Measurements from ENCODE around the gene GRM4. TPM values are rescaled to one million over a fixed set of nuclear protein-coding genes. Genes with fewer than 3 reads are reported as not detected.

Gene GRM4
- total and polyA plus RNA-seq, 10 of the 15 experiments (the other 5 are each of a cell fraction or from before 2014, with no cell fraction given): 0.01 to 0.31 (median 0.05) TPM; not detected in 2

DNA sequence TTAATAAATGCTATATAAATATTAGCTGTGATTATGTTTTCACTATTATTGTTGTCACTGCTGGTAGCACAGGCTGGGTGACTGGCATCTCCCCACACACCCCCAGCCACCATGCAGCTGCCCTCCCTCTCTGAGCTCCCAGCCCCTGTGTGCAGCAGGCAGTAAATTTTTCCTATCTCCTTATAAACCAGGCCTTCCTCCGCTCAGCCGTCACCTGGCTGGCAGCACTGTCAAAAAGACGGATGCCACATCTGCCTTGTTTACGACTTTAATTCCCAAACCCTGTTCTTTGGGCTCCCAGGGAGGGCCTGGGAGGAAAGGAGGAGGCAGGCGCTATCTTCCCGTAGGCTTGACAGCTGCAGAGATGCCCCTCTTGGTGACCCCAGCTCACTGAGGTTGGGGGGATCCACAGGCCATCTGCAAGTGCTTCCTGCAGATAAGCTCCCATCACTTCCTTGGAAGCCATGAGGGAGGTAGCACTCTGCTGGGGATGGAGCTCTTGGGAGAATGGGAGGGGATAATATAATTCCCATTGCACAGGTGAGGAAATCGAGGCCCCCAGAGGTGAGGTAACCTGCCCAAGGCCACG lies 94.5 kb downstream of the GRM4 start:
- in situ Hi-C loops (cut with MboI) (loop anchor here (10.0 kb wide), 1 partner anchor 103 kb away; no protein-coding TSS in a partner anchor), intact Hi-C loops (cut with micrococcal nuclease; ENCODE audit: unreplicated experiment) (no loop called here)
- WGBS (ENCODE audit: insufficient coverage, insufficient replicate concordance, low lambda C conversion rate, missing lambda C conversion rate): 34% methylated on average over 8 of the region's 8 CpGs
- Histone ChIP-seq H3K4me3 (no peak overlapping the region), H3K9ac (ENCODE audit: control insufficient read depth, insufficient read depth, low read length) (no peak overlapping the region), H3K36me3 (ENCODE audit: control insufficient read depth in 2 of 2, insufficient read depth in 2 of 2, low read length in 1 of 2) (no peaks in the 10 kb centered on the region), H3K4me2 (ENCODE audit: control insufficient read depth, insufficient read depth) (no peak overlapping the region), H3K9me3 (replicated peaks; ENCODE audit: control insufficient read depth, insufficient read depth, low read length) (no peaks in the 10 kb centered on the region), H4K20me1 (ENCODE audit: control insufficient read depth, insufficient read depth) (no peaks in the 10 kb centered on the region), H3K79me2 (ENCODE audit: control insufficient read depth, insufficient read depth, low read length) (no peaks in the 10 kb centered on the region), H3K27me3 (replicated peaks in 1 of 2; ENCODE audit: control insufficient read depth in 2 of 2, insufficient read depth in 2 of 2, low read length in 1 of 2) (no peaks in the 10 kb centered on the region; a peak in 2 of 4 replicates), H3K27ac (ENCODE audit: control insufficient read depth, insufficient read depth) (no peak overlapping the region), H2AFZ (ENCODE audit: control insufficient read depth, low read depth, low read length) (no peak overlapping the region), H3K4me1 (ENCODE audit: control insufficient read depth, insufficient read depth, low read length) (no peaks in the 10 kb centered on the region)
- no TSS peak for BruUV-seq (replicated peaks)
- SMC1A ChIA-PET (ENCODE audit: uncharacterized antibody, unreplicated experiment): no interaction called here
- RAD21 ChIA-PET (ENCODE audit: unreplicated experiment): no interaction called here
- FAIRE-seq (no peak), ATAC-seq (no peak), DNase-seq (ENCODE audit: low read depth, low spot score) (no peak)
- CTCF ChIA-PET: interaction anchor here (1.9 kb wide), 1 partner anchor 104 kb away, joined by 6 read pairs; no protein-coding TSS in a partner anchor
- POLR2A ChIA-PET: interaction anchor here (0.7 kb wide), 1 partner anchor 103 kb away, joined by 3 read pairs; no protein-coding TSS in a partner anchor
- no peak for TF ChIP-seq ETV6 (conservative IDR thresholded peaks at IDR 0.05 in 1 of 2, IDR thresholded peaks at IDR 0.05 in 1 of 2; ENCODE audit: borderline replicate concordance in 1 of 2, low read depth in 1 of 2)
- TF ChIP-seq, protein P1, sequence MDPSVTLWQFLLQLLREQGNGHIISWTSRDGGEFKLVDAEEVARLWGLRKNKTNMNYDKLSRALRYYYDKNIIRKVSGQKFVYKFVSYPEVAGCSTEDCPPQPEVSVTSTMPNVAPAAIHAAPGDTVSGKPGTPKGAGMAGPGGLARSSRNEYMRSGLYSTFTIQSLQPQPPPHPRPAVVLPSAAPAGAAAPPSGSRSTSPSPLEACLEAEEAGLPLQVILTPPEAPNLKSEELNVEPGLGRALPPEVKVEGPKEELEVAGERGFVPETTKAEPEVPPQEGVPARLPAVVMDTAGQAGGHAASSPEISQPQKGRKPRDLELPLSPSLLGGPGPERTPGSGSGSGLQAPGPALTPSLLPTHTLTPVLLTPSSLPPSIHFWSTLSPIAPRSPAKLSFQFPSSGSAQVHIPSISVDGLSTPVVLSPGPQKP (IDR thresholded peaks at IDR 0.05; ENCODE audit: low read depth, low read length): no peak
- no peak for TF ChIP-seq ZNF217 (IDR thresholded peaks at IDR 0.05)
- no peak for TF ChIP-seq NFXL1 (IDR thresholded peaks at IDR 0.05; ENCODE audit: borderline replicate concordance)
- no peak for TF ChIP-seq KDM1A (IDR thresholded peaks at IDR 0.05; ENCODE audit: borderline replicate concordance)
- TF ChIP-seq, protein P2, sequence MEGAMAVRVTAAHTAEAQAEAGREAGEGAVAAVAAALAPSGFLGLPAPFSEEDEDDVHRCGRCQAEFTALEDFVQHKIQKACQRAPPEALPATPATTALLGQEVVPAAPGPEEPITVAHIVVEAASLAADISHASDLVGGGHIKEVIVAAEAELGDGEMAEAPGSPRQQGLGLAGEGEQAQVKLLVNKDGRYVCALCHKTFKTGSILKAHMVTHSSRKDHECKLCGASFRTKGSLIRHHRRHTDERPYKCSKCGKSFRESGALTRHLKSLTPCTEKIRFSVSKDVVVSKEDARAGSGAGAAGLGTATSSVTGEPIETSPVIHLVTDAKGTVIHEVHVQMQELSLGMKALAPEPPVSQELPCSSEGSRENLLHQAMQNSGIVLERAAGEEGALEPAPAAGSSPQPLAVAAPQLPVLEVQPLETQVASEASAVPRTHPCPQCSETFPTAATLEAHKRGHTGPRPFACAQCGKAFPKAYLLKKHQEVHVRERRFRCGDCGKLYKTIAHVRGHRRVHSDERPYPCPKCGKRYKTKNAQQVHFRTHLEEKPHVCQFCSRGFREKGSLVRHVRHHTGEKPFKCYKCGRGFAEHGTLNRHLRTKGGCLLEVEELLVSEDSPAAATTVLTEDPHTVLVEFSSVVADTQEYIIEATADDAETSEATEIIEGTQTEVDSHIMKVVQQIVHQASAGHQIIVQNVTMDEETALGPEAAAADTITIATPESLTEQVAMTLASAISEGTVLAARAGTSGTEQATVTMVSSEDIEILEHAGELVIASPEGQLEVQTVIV (IDR thresholded peaks at IDR 0.05; ENCODE audit: borderline replicate concordance, partially characterized antibody): no peak
- TF ChIP-seq SIN3A (IDR thresholded peaks at IDR 0.05; ENCODE audit: low read depth, low read length): no peak
- TF ChIP-seq SUZ12 (IDR thresholded peaks at IDR 0.05; ENCODE audit: unreplicated experiment): no peak
- TF ChIP-seq, protein P3, sequence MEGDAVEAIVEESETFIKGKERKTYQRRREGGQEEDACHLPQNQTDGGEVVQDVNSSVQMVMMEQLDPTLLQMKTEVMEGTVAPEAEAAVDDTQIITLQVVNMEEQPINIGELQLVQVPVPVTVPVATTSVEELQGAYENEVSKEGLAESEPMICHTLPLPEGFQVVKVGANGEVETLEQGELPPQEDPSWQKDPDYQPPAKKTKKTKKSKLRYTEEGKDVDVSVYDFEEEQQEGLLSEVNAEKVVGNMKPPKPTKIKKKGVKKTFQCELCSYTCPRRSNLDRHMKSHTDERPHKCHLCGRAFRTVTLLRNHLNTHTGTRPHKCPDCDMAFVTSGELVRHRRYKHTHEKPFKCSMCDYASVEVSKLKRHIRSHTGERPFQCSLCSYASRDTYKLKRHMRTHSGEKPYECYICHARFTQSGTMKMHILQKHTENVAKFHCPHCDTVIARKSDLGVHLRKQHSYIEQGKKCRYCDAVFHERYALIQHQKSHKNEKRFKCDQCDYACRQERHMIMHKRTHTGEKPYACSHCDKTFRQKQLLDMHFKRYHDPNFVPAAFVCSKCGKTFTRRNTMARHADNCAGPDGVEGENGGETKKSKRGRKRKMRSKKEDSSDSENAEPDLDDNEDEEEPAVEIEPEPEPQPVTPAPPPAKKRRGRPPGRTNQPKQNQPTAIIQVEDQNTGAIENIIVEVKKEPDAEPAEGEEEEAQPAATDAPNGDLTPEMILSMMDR (IDR thresholded peaks at IDR 0.05 in 2 of 3, conservative IDR thresholded peaks at IDR 0.05 in 1 of 3; ENCODE audit: control insufficient read depth in 2 of 3, extremely low read depth in 1 of 3, insufficient read depth in 1 of 3, low read depth in 3 of 3, low read length in 3 of 3): no peak
- no peak for TF ChIP-seq RUNX3 (IDR thresholded peaks at IDR 0.05; ENCODE audit: low read length)
- TF ChIP-seq, protein P4, sequence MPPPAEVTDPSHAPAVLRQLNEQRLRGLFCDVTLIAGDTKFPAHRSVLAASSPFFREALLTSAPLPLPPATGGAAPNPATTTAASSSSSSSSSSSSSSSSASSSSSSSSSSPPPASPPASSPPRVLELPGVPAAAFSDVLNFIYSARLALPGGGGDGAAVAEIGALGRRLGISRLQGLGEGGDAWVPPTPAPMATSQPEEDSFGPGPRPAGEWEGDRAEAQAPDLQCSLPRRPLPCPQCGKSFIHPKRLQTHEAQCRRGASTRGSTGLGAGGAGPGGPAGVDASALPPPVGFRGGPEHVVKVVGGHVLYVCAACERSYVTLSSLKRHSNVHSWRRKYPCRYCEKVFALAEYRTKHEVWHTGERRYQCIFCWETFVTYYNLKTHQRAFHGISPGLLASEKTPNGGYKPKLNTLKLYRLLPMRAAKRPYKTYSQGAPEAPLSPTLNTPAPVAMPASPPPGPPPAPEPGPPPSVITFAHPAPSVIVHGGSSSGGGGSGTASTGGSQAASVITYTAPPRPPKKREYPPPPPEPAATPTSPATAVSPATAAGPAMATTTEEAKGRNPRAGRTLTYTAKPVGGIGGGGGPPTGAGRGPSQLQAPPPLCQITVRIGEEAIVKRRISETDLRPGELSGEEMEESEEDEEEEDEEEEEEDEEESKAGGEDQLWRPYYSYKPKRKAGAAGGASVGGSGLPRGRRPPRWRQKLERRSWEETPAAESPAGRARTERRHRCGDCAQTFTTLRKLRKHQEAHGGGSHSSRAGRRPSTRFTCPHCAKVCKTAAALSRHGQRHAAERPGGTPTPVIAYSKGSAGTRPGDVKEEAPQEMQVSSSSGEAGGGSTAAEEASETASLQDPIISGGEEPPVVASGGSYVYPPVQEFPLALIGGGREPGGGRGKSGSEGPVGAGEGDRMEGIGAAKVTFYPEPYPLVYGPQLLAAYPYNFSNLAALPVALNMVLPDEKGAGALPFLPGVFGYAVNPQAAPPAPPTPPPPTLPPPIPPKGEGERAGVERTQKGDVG (CRISPR knock-in tag; IDR thresholded peaks at IDR 0.05): no peak
- TF ChIP-seq BCL11A (IDR thresholded peaks at IDR 0.05; ENCODE audit: low read depth, low read length): no peak
- no peak for TF ChIP-seq CHD2 (IDR thresholded peaks at IDR 0.05; ENCODE audit: borderline replicate concordance, low read depth, low read length)
- TF ChIP-seq TCF12 (IDR thresholded peaks at IDR 0.05; ENCODE audit: low read depth, low read length): no peak
- no peak for TF ChIP-seq EGR1 (IDR thresholded peaks at IDR 0.05; ENCODE audit: borderline replicate concordance in 1 of 2, low read depth in 2 of 2, low read length in 2 of 2)

Data from GM12878 (cell line).